GM19452 (cell line): ENCODE data around the gene CPSF4.
"Not testable (repeated sequence)": the region's sequence is repeated elsewhere in the genome, so short reads cannot be mapped to it uniquely, and the experiment has no call there.

Source experiments
- ATAC-seq: cut with Tn5 transposase; IDR thresholded peaks from one replicate; pipeline ENCODE4 v1.9.1; 2021; ENCODE audit not compliant: unreplicated experiment

The CPSF4 gene

GRCh38 chr7:99485094-99485493 lies 46.4 kb downstream of the CPSF4 start:
- no peak for ATAC-seq

DNA sequence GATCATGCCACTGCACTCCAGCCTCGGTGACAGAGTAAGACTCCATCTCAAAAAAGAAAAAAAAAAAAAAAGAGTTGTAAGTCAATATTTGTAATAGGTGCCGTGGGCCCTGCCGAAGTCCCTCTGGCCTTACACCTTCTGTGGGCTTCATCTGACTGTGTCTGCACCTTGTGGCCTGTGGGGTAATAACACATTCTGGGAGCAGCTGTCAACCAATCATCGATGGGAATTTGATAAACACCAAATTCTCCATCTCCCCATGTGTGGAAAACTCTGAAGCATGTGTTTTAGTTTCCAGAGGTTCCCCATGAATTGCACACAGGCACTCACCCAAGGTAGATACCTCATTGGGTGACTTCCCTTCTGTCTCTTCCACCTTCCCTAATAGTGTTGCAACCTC lies 50.5 kb downstream of the CPSF4 start:
- ATAC-seq = no peak

GRCh38 chr7:99490878-99491277 lies 52.1 kb downstream of the CPSF4 start:
- no peak for ATAC-seq

DNA sequence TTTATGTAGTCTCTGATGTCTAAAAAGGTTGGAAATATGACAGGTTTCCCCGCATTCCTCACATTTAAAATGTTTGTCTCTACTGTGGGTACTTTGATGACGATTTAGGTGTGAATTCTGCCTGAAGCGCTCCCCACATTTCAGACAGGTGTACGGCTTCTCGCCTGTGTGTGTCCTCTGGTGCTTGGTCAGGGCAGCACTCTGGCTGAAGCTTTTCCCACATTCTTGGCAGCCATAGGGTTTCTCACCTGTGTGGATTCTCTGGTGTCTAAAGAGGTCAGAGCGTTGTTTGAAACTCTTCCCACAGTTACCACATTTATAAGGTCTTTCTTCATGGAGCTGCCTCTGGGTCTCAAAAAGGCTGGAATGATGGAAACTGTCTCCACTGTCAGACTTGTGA lies 55.1 kb downstream of the CPSF4 start:
- ATAC-seq = no peak

- no peak for ATAC-seq
These were observed 59.2 kb downstream of the CPSF4 start for GRCh38 chr7:99497766-99498545.

GRCh38 chr7:99498546-99498944 lies 59.8 kb downstream of the CPSF4 start:
- ATAC-seq = no peak

- no peak for ATAC-seq
These were observed 60.6 kb downstream of the CPSF4 start for GRCh38 chr7:99499371-99499720.

GRCh38 chr7:99499721-99500636 lies 61.2 kb downstream of the CPSF4 start, which contains the start of gene ZNF394:
TSS of gene ZNF394 (minus strand) at chr7:99500281. CDS start at chr7:99500093, 188 bp downstream.
- peak; percentile 46 for ATAC-seq

GRCh38 chr7:99500637-99501009 lies 61.9 kb downstream of the CPSF4 start:
- no peak for ATAC-seq

- not testable (repeated sequence) for ATAC-seq
These were observed 62.5 kb downstream of the CPSF4 start for GRCh38 chr7:99501236-99501635.

DNA sequence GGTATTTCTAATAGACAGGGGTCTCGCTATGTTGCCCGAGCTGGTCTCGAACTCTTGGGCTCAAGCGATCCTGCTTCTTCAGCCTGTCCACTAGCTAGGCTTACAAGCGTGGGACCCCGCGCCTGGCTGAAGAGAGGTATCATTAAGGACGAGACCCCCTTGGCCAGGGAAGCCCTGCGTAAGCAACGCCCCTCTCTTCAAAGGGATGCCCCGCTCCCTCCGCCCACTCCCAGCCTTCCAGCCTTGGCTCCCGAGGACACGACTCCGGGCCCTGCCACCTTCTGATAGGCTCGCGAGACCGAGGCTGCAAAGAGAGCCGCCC lies 65.5 kb downstream of the CPSF4 start:
- no peak for ATAC-seq

DNA sequence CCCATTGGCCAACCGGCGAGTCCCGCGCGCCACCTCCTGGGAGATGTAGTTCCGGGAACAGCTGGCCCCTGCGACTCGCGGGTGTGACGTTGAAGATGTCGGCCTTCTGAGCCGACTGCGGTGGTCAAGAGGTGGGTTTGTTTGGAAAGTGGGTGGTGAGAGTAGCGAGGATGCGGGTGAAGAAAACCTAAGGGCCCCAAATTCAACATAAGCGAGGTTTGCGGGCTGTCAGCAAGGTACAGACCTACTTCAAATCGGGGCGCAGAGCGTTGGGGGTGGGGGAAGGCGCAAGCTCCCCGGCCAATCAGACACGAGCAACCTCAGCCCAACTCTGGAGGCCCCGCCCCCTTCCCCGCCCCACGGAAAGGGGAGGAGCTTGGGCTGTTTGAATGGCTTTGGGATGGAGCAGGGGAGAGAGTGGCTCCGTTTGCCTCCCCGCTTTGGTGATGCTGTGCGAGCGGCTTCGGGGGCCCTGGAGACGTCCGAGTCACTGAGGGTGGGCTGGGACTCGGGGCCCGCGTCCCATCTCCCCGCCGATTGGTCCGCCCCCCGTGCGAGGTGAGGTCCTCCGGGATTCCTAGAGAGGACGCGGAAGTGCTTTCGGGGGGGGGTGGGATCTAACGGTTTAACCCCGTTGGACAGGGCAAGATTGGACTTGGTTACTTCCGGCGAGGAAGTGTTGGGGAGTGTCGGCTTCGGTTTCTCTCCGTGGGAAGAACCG lies 66.0 kb downstream of the CPSF4 start, which contains the start of gene ZKSCAN5:
Gene ZKSCAN5, plus strand, starts transcription at position 60 of the 721 bp plus-strand sequence. CDS start 1,383 bp downstream, outside the sequence.
- ATAC-seq = peak; percentile 80

DNA sequence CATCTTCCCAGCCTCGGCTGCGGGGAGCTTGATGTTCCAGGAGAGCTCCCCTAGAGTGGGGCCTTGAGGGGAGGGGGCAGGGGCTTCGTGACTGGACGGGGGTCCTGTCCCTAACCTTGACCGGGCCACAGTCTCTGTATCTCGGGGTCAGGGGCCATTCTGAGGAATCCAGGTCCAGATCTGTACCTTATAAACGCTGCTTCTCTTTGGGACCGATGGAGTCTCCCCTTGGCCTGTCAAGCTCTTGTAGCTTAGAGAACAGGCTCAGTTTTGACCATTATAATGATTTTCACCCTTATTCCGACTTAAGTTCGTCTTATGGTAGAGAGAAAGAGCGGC lies 66.5 kb downstream of the CPSF4 start:
- ATAC-seq = peak; percentile 3
